Type B pancreatic cell (in vitro differentiated cells): ENCODE measurements around the gene GRAMD2A. TPM values are rescaled to one million over a fixed set of nuclear protein-coding genes. Genes with fewer than 3 reads are reported as not detected.

Source experiments
- DNase-seq: peaks from one replicate; pipeline ENCODE4 v3.0.0; 2021; ENCODE audit warnings: mixed read lengths; ENCODE audit not compliant: unreplicated experiment; ENCODE audit errors: extremely low spot score
- H3K27ac Mint-ChIP-seq: 2 replicates; pipeline ENCODE4 v1.8.0; 2021; ENCODE audit warnings: mild to moderate bottlenecking, mixed read lengths
- H3K27me3 Mint-ChIP-seq: 2 replicates; pipeline ENCODE4 v1.8.0; 2021; ENCODE audit warnings: mixed read lengths
- H3K36me3 Mint-ChIP-seq: 2 replicates; pipeline ENCODE4 v1.8.0; 2021; ENCODE audit warnings: mixed read lengths
- H3K4me1 Mint-ChIP-seq: one replicate; pipeline ENCODE4 v1.8.0; 2021; ENCODE audit warnings: mixed read lengths; ENCODE audit not compliant: unreplicated experiment
- H3K4me3 Mint-ChIP-seq: 2 replicates; pipeline ENCODE4 v1.8.0; 2021; ENCODE audit warnings: mild to moderate bottlenecking, mixed read lengths
- H3K9me3 Mint-ChIP-seq: 2 replicates; pipeline ENCODE4 v1.8.0; 2021; ENCODE audit warnings: mixed read lengths
- CTCF ChIP-seq: fragments of 200-600 bp; sonication (generic); conservative IDR thresholded peaks from 2 replicates; pipeline ENCODE4 v1.5.0; 2021; ENCODE audit warnings: antibody characterized with exemption, mild to moderate bottlenecking
- total RNA-seq: library from RNA; stranded (reverse); gene quantifications from 2 replicates; pipeline ENCODE4 v1.2.1, GENCODE V29; 2021; ENCODE audit warnings: low replicate concordance

Gene GRAMD2A
- total RNA-seq, 1 donor from 2014 or later: 6.0 TPM

- Mint-ChIP-seq H3K9me3 (no peaks in the 10 kb centered on the region), H3K27me3 (no peaks in the 10 kb centered on the region), H3K27ac (peak overlapping the region; percentile 92), H3K4me1 (peaks cover 12% of the 10 kb centered on the region), H3K4me3 (no peak overlapping the region), H3K36me3 (no peaks in the 10 kb centered on the region)
- TF ChIP-seq CTCF: no peak
- DNase-seq: no peak
Measured at GRCh38 chr15:72169236-72169920, 28.2 kb downstream of the GRAMD2A start.

DNA sequence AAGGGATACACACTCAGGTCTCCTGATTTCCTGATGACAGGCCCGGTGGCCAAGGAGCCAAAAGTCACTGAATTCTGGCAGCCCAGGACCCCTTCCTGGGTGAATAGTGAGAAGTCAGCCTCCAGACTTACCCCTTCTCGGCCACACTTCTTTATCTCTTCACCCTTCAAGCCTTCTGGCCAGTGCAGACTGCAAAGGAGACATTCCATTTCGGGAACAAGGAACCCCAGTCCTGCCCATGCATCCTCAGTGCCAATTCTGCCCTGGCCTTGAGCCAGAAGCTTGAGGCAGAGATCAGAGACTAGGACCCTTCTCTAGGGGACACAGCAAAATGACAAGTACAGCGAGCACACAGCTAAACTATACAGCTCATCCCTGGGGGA, 28.8 kb downstream of the GRAMD2A start:
- Mint-ChIP-seq H3K4me1 (peaks cover 12% of the 10 kb centered on the region), H3K27ac (peak overlapping the region; percentile 92), H3K36me3 (no peaks in the 10 kb centered on the region), H3K27me3 (no peaks in the 10 kb centered on the region), H3K9me3 (no peaks in the 10 kb centered on the region), H3K4me3 (no peak overlapping the region)
- no peak for TF ChIP-seq CTCF
- no peak for DNase-seq

GRCh38 chr15:72168131-72168807, 29.3 kb downstream of the GRAMD2A start:
- TF ChIP-seq CTCF: no peak
- no peaks in the 10 kb centered on the region for H3K36me3 Mint-ChIP-seq
- H3K9me3 Mint-ChIP-seq: no peaks in the 10 kb centered on the region
- peaks cover 12% of the 10 kb centered on the region for H3K4me1 Mint-ChIP-seq
- H3K27ac Mint-ChIP-seq: peak overlapping the region; percentile 92
- H3K27me3 Mint-ChIP-seq: no peaks in the 10 kb centered on the region
- DNase-seq: no peak
- H3K4me3 Mint-ChIP-seq: peak overlapping the region; percentile 75

GRCh38 chr15:72167445-72167844, 30.1 kb downstream of the GRAMD2A start:
- DNase-seq: no peak
- H3K27me3 Mint-ChIP-seq: no peaks in the 10 kb centered on the region
- H3K4me1 Mint-ChIP-seq: peaks cover 12% of the 10 kb centered on the region
- no peaks in the 10 kb centered on the region for H3K9me3 Mint-ChIP-seq
- H3K36me3 Mint-ChIP-seq: no peaks in the 10 kb centered on the region
- peak overlapping the region; percentile 92 for H3K27ac Mint-ChIP-seq
- TF ChIP-seq CTCF: no peak
- no peak overlapping the region for H3K4me3 Mint-ChIP-seq

DNA sequence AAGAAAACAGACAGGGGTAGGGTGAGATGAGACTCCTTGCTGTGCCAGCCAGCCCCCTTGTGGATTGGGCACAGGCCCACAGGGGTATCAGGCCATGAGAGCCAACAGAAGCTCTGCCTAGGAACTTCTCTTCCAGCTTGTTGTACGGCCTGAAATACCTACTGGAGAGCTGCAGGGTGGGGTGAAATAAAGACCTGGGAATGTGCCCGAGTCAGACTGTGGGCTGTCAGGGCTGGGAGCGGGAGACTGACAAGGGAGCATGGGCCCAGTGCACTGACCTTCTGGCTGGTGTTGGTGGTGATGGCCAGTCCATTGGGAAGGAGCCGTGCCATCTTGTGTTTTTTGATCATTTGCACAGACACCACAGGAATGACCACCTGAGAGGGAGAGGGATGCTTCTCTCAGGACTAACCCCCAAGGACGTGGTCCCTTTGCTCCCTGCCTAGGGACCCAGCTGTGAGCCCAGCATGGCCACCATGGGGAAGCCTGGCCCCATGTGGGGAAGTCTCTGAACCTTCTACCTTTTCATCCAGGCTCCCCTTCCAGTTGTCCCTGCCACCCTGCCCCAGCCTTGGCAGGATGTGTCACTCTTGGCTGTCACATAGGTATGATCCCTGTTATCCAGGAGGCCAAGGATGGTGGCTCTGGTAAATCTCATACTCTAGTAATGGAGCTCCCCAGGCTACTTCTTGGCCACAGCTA, 30.7 kb downstream of the GRAMD2A start:
- Mint-ChIP-seq H3K36me3 (no peaks in the 10 kb centered on the region), H3K4me3 (no peak overlapping the region), H3K9me3 (no peaks in the 10 kb centered on the region), H3K27ac (peak overlapping the region; percentile 92), H3K27me3 (no peaks in the 10 kb centered on the region), H3K4me1 (peaks cover 12% of the 10 kb centered on the region)
- no peak for TF ChIP-seq CTCF
- DNase-seq: no peak
